OCI-LY3 (cell line): Measurements from ENCODE around the gene KCNIP1.

Experiments used
- H2AFZ ChIP-seq: fragments of 200-600, 300-600 bp; shearing (Covaris generic); 2 replicates; pipeline ENCODE4 v1.6.0; 2014; ENCODE audit warnings: antibody characterized with exemption, low read depth, low read length
- H3K27ac ChIP-seq: fragments of 200-600, 300-600 bp; sonication (generic); 2 replicates; pipeline ENCODE4 v1.5.1; 2014; ENCODE audit warnings: mild to moderate bottlenecking, low read length, moderate library complexity, mixed read lengths
- H3K27me3 ChIP-seq: fragments of 200-600, 300-600 bp; sonication (generic); 2 replicates; pipeline ENCODE4 v1.6.1; 2014; ENCODE audit warnings: low read depth, low read length, mixed read lengths
- H3K36me3 ChIP-seq: fragments of 200-600, 300-600 bp; sonication (generic); replicated peaks from 2 replicates; pipeline ENCODE3; 2014; ENCODE audit warnings: low read depth, low read length, mixed read lengths
- H3K4me1 ChIP-seq: fragments of 300-600, 200-600 bp; sonication (generic); 2 replicates; pipeline ENCODE4 v1.6.1; 2014; ENCODE audit warnings: low read length, mixed read lengths
- H3K4me2 ChIP-seq: fragments of 200-600, 300-600 bp; sonication (generic); 2 replicates; pipeline ENCODE4 v1.6.1; 2014; ENCODE audit warnings: low read length, mixed read lengths
- H3K4me3 ChIP-seq: fragments of 300-600, 200-600 bp; sonication (generic); 2 replicates; pipeline ENCODE4 v1.5.1; 2014; ENCODE audit warnings: antibody characterized with exemption, mild to moderate bottlenecking, low read length, moderate library complexity
- H3K79me2 ChIP-seq: fragments of 300-600, 200-600 bp; shearing (Covaris generic); 2 replicates; pipeline ENCODE4 v1.6.1; 2014; ENCODE audit warnings: mild to moderate bottlenecking, low read length, mixed read lengths
- H3K9ac ChIP-seq: fragments of 300-600, 200-600 bp; shearing (Covaris generic); 2 replicates; pipeline ENCODE4 v1.6.0; 2014; ENCODE audit warnings: mild to moderate bottlenecking, low read length, moderate library complexity
- H3K9me3 ChIP-seq: fragments of 200-600, 300-600 bp; shearing (Covaris generic); 2 replicates; pipeline ENCODE4 v1.6.1; 2014; ENCODE audit warnings: low read length, mixed read lengths; ENCODE audit not compliant: insufficient read depth
- H4K20me1 ChIP-seq: fragments of 200-600, 300-600 bp; sonication (generic); 2 replicates; pipeline ENCODE4 v1.6.1; 2016; ENCODE audit warnings: low read length, mixed read lengths; ENCODE audit not compliant: insufficient read depth
- CTCF ChIP-seq: fragments of 200-600, 300-600 bp; sonication (generic); IDR thresholded peaks from 2 replicates; pipeline ENCODE4 v1.5.1; 2014; ENCODE audit warnings: antibody characterized with exemption, low read length, low read depth
- EZH2phosphoT487 ChIP-seq: fragments of 200-600 bp; shearing (Covaris generic); IDR thresholded peaks from 2 replicates; pipeline ENCODE4 v1.6.1; 2018; ENCODE audit warnings: antibody characterized with exemption, mixed run types, low read depth

KCNIP1 gene

GRCh38 chr5:170581211-170581610 is 77.4 kb downstream of the KCNIP1 start:
- Histone ChIP-seq H3K4me1 (peaks cover 24% of the 10 kb centered on the region), H3K36me3 (peaks cover 34% of the 10 kb centered on the region), H3K9ac (no peak overlapping the region), H3K27me3 (peaks cover 12% of the 10 kb centered on the region), H4K20me1 (no peaks in the 10 kb centered on the region), H3K79me2 (no peaks in the 10 kb centered on the region), H3K27ac (no peak overlapping the region), H3K9me3 (peaks cover 17% of the 10 kb centered on the region), H3K4me2 (no peak overlapping the region), H3K4me3 (no peak overlapping the region), H2AFZ (no peak overlapping the region)
- TF ChIP-seq CTCF: no peak

- no peaks in the 10 kb centered on the region for H4K20me1 ChIP-seq
- no peak overlapping the region for H3K4me3 ChIP-seq
- no peak overlapping the region for H3K9ac ChIP-seq
- H3K4me2 ChIP-seq: no peak overlapping the region
- peaks cover 8% of the 10 kb centered on the region for H3K4me1 ChIP-seq
- H3K27me3 ChIP-seq: peaks cover 12% of the 10 kb centered on the region
- H3K79me2 ChIP-seq: no peaks in the 10 kb centered on the region
- no peak overlapping the region for H3K27ac ChIP-seq
- peaks cover 16% of the 10 kb centered on the region for H3K9me3 ChIP-seq
- TF ChIP-seq EZH2phosphoT487 (no peak), CTCF (no peak)
- H2AFZ ChIP-seq: no peak overlapping the region
- H3K36me3 ChIP-seq: peaks cover 31% of the 10 kb centered on the region
Measured at GRCh38 chr5:170582644-170583330, 79.0 kb downstream of the KCNIP1 start.

- no peaks in the 10 kb centered on the region for H3K4me1 ChIP-seq
- no peak overlapping the region for H2AFZ ChIP-seq
- H3K9me3 ChIP-seq: peaks cover 8% of the 10 kb centered on the region
- H3K4me2 ChIP-seq: no peak overlapping the region
- no peaks in the 10 kb centered on the region for H3K79me2 ChIP-seq
- no peak overlapping the region for H3K27ac ChIP-seq
- peaks cover 19% of the 10 kb centered on the region for H3K36me3 ChIP-seq
- no peak overlapping the region for H3K4me3 ChIP-seq
- no peak for TF ChIP-seq EZH2phosphoT487
- TF ChIP-seq CTCF: no peak
- no peak overlapping the region for H3K9ac ChIP-seq
- no peaks in the 10 kb centered on the region for H4K20me1 ChIP-seq
- peaks cover 12% of the 10 kb centered on the region for H3K27me3 ChIP-seq
Measured at GRCh38 chr5:170584003-170584402, 80.2 kb downstream of the KCNIP1 start.

- H3K27me3 ChIP-seq: peaks cover 12% of the 10 kb centered on the region
- peaks cover 6% of the 10 kb centered on the region; the same call in 1 of the 2 replicates for H3K9me3 ChIP-seq
- no peaks in the 10 kb centered on the region for H4K20me1 ChIP-seq
- H3K4me2 ChIP-seq: no peak overlapping the region
- H3K4me1 ChIP-seq: no peaks in the 10 kb centered on the region
- peaks cover 14% of the 10 kb centered on the region for H3K36me3 ChIP-seq
- no peak overlapping the region for H3K9ac ChIP-seq
- TF ChIP-seq EZH2phosphoT487 (no peak), CTCF (no peak)
- no peak overlapping the region for H2AFZ ChIP-seq
- H3K27ac ChIP-seq: no peak overlapping the region
- H3K4me3 ChIP-seq: no peak overlapping the region
- H3K79me2 ChIP-seq: no peaks in the 10 kb centered on the region
Measured at GRCh38 chr5:170584450-170585058, 80.7 kb downstream of the KCNIP1 start.
